A549 treated with AZD9567 at 1 μM for 4 hours (cell line): ENCODE measurements around the gene UTRN. TPM values are rescaled to one million over a fixed set of nuclear protein-coding genes. Genes with fewer than 3 reads are reported as not detected.

Experiments used
- total RNA-seq: library from RNA; stranded (reverse); fragments of 200-300 nt; extraction: Qiagen RNA extraction; gene quantifications from 5 replicates; pipeline ENCODE4 v1.2.3, GENCODE V29; 2022; ENCODE audit not compliant: insufficient read depth

The UTRN gene
- 6.0 to 9.9 TPM (median 7.8 TPM) in 5 replicates for total RNA-seq

GRCh38 chr6:144284783-144285547 is at the start of gene UTRN:
UTRN (plus strand) TSS chr6:144285335; CDS start chr6:144291829, 6,494 bp downstream.

Other genes starting within 250 kb of the UTRN start
- 190 to 233 TPM (median 220 TPM) in 5 replicates for gene SF3B5, start 189.8 kb upstream of the UTRN start, total RNA-seq
- 2.0 to 2.8 TPM (median 2.4 TPM) in 5 replicates for gene STX11, start 134.8 kb upstream of the UTRN start, total RNA-seq